Measurements from ENCODE around the gene TCEANC2.
"Not testable (repeated sequence)": the region's sequence is repeated elsewhere in the genome, so short reads cannot be mapped to it uniquely, and the experiment has no call there.

TCEANC2 gene

GRCh38 chr1:54028306-54029251, 24.8 kb upstream of the TCEANC2 start:
- DNase-seq = no peak

- DNase-seq = no peak
Measured at GRCh38 chr1:54037476-54037875, 15.9 kb upstream of the TCEANC2 start.

- DNase-seq = no peak
Measured at GRCh38 chr1:54041806-54042205, 11.6 kb upstream of the TCEANC2 start.

GRCh38 chr1:54045496-54045895, 7.9 kb upstream of the TCEANC2 start:
- no peak for DNase-seq

- DNase-seq = no peak
Measured at GRCh38 chr1:54046671-54047383, 6.6 kb upstream of the TCEANC2 start.

- no peak for DNase-seq
Measured at GRCh38 chr1:54047384-54048305, 5.8 kb upstream of the TCEANC2 start.

GRCh38 chr1:54050435-54050834, 3.0 kb upstream of the TCEANC2 start:
- DNase-seq = not testable (repeated sequence)

- DNase-seq = no peak
Measured at GRCh38 chr1:54051933-54052430, 1.4 kb upstream of the TCEANC2 start.

- DNase-seq = peak; percentile 44
Measured at GRCh38 chr1:54052431-54052933, 926 bp upstream of the TCEANC2 start.

GRCh38 chr1:54053745-54054437, 483 bp downstream of the TCEANC2 start:
- DNase-seq = peak; percentile 15

GRCh38 chr1:54054438-54054749, 986 bp downstream of the TCEANC2 start:
- DNase-seq = no peak

- DNase-seq = no peak
Measured at GRCh38 chr1:54064299-54064698, 10.9 kb downstream of the TCEANC2 start.

GRCh38 chr1:54069791-54070170, 16.4 kb downstream of the TCEANC2 start:
- no peak for DNase-seq

GRCh38 chr1:54070171-54070837, 16.9 kb downstream of the TCEANC2 start:
- DNase-seq = peak; percentile 68

GRCh38 chr1:54077359-54077758, 24.0 kb downstream of the TCEANC2 start:
- DNase-seq = no peak

GRCh38 chr1:54080598-54081049, 27.2 kb downstream of the TCEANC2 start:
- DNase-seq = no peak

- DNase-seq = peak; percentile 74
Measured at GRCh38 chr1:54081306-54082270, 28.2 kb downstream of the TCEANC2 start.

- DNase-seq = no peak
Measured at GRCh38 chr1:54084794-54085193, 31.4 kb downstream of the TCEANC2 start.

GRCh38 chr1:54086754-54087153, 33.3 kb downstream of the TCEANC2 start:
- no peak for DNase-seq

- DNase-seq = no peak
Measured at GRCh38 chr1:54088385-54088784, 35.0 kb downstream of the TCEANC2 start.

Data from suppressor macrophage treated with lipopolysaccharide for 4 hours (primary cell).